ENCODE measurements around the gene CDC37L1. TPM values are rescaled to one million over a fixed set of nuclear protein-coding genes. Genes with fewer than 3 reads are reported as not detected.
A peak's percentile ranks its signal among the peaks of the same experiment; 100 is the strongest.

Gene CDC37L1
- total and polyA plus RNA-seq, 9 of the 15 experiments (the other 6 are each of a cell fraction or from before 2014, with no cell fraction given) = 1.5 to 7.9 (median 6.0) TPM

DNA sequence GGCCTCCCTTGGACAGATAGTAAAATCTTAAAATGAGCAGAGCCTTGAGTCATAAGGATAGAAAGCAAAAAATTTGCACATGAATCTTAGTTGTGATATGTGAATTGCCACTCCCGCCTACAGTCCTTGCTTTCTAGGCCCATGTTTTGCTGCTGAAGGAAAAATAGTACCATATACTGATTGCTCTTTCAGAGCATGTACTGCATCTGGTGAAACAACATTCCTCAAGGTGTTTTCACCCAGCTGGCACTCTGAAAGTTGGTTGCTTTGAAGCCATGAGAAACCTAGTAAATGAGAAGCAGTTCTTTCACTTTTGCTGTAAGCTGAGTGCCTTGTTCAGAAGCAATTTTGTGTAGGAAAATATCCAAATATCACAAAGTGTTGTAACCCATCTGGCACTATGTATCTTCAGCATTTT, 10.3 kb downstream of the CDC37L1 start:
- in situ Hi-C loops (cut with MboI) = no loop called here

More for the DNA sequence above, 10.3 kb downstream of the CDC37L1 start:
- intact Hi-C loops (cut with micrococcal nuclease) = no loop called here
- Histone ChIP-seq H3K27ac (ENCODE audit: extremely low read depth, low read depth, low read length) (peak overlapping the region; percentile 59; the same call in 1 of the 3 replicates), H3K9me3 (replicated peaks; ENCODE audit: control insufficient read depth, insufficient read depth, low read depth, low read length) (no peaks in the 10 kb centered on the region), H3K27me3 (ENCODE audit: control insufficient read depth in 2 of 2, insufficient read depth in 2 of 2, low read length in 2 of 2) (no peaks in the 10 kb centered on the region), H3K4me2 (ENCODE audit: insufficient read depth, low read length) (no peak overlapping the region), H3K79me2 (ENCODE audit: control insufficient read depth, insufficient read depth, low read length) (peaks cover 33% of the 10 kb centered on the region), H3K9me1 (ENCODE audit: control insufficient read depth, insufficient read depth, low read length) (no peaks in the 10 kb centered on the region), H4K20me1 (replicated peaks; ENCODE audit: control insufficient read depth, insufficient read depth, low read length) (no peaks in the 10 kb centered on the region), H2AFZ (ENCODE audit: low read depth, low read length) (no peak overlapping the region), H3K4me1 (replicated peaks in 1 of 2; ENCODE audit: control insufficient read depth in 2 of 2, insufficient read depth in 2 of 2, low read length in 2 of 2) (peaks cover 3 to 15% of the 10 kb centered on the region in 2 experiments; a peak in 3 of 5 replicates), H3K4me3 (no peak overlapping the region), H3K36me3 (ENCODE audit: control insufficient read depth, insufficient read depth, low read length) (peaks cover 64% of the 10 kb centered on the region; the same call in 2 of the 3 replicates), H3K9ac (ENCODE audit: insufficient read depth in 1 of 2, low read depth in 2 of 2, low read length in 2 of 2) (no peak overlapping the region)
- no peak; the same call in 2 of the 3 replicates for ATAC-seq
- BruUV-seq (replicated peaks) = no TSS peak
- DNase-seq (ENCODE audit: extremely low read depth in 1 of 4, low spot score in 3 of 4) = no peak
- POLR2A ChIA-PET = no interaction called here
- CTCF ChIA-PET (ENCODE audit: low intra/inter-chr PET ratio) = no interaction called here
- 69% methylated on average over 1 of the region's 1 CpG for WGBS (ENCODE audit: insufficient coverage, low coverage, missing lambda C conversion rate)
- FAIRE-seq = no peak
- TF ChIP-seq SIRT6 (IDR thresholded peaks at IDR 0.05; ENCODE audit: low read depth, low read length) (no peak), MIER1 (IDR thresholded peaks at IDR 0.05; ENCODE audit: low read depth) (no peak), MAFG (tag; conservative IDR thresholded peaks at IDR 0.05) (no peak), STAG1 (CRISPR knock-in tag; IDR thresholded peaks at IDR 0.05; ENCODE audit: borderline replicate concordance) (no peak), ZNF12 (CRISPR knock-in tag; IDR thresholded peaks at IDR 0.05) (no peak), ZNF133 (CRISPR knock-in tag; IDR thresholded peaks at IDR 0.05) (no peak), BCL6 (CRISPR knock-in tag; IDR thresholded peaks at IDR 0.05) (no peak), ZNF124 (CRISPR knock-in tag; IDR thresholded peaks at IDR 0.05) (no peak)
- TF ChIP-seq, protein P1, sequence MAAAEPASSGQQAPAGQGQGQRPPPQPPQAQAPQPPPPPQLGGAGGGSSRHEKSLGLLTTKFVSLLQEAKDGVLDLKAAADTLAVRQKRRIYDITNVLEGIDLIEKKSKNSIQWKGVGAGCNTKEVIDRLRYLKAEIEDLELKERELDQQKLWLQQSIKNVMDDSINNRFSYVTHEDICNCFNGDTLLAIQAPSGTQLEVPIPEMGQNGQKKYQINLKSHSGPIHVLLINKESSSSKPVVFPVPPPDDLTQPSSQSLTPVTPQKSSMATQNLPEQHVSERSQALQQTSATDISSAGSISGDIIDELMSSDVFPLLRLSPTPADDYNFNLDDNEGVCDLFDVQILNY (CRISPR knock-in tag; IDR thresholded peaks at IDR 0.05) = no peak
- TF ChIP-seq, protein P2, sequence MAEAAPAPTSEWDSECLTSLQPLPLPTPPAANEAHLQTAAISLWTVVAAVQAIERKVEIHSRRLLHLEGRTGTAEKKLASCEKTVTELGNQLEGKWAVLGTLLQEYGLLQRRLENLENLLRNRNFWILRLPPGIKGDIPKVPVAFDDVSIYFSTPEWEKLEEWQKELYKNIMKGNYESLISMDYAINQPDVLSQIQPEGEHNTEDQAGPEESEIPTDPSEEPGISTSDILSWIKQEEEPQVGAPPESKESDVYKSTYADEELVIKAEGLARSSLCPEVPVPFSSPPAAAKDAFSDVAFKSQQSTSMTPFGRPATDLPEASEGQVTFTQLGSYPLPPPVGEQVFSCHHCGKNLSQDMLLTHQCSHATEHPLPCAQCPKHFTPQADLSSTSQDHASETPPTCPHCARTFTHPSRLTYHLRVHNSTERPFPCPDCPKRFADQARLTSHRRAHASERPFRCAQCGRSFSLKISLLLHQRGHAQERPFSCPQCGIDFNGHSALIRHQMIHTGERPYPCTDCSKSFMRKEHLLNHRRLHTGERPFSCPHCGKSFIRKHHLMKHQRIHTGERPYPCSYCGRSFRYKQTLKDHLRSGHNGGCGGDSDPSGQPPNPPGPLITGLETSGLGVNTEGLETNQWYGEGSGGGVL (CRISPR knock-in tag; IDR thresholded peaks at IDR 0.05) = no peak
